ENCODE results near the gene KCNAB3. TPM values are rescaled to one million over a fixed set of nuclear protein-coding genes. Genes with fewer than 3 reads are reported as not detected.

KCNAB3 gene
- total and polyA plus RNA-seq, 9 of the 15 experiments (the other 6 are each of a cell fraction or from before 2014, with no cell fraction given), result 0.03 to 2.5 (median 1.1) TPM

DNA sequence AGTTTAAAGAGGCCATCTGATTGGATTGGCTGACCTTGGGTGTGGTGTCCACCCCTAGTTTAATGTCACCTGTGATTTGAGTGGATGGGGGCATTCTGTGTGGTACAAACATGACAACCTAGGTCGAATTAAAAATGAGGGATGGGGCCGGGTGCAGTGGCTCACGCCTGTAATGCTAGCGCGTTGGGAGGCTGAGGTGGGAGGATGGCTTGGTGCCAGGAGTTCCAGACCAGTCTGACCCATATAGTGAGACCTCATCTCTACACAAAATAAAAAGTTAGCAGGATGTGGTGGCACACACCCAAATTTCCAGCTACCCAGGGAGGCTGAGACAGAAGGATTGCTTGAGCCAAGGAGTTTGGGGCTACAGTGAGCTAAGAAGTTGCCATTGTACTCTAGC lies 16.8 kb upstream of the KCNAB3 start:
- ChIA-PET CTCF (ENCODE audit: low intra/inter-chr PET ratio) (no interaction called here), POLR2A (interaction anchor here (1.4 kb wide), 1 partner anchor 10 kb away, joined by 3 read pairs; no protein-coding TSS in a partner anchor)
- FAIRE-seq (no peak), DNase-seq (ENCODE audit: extremely low read depth in 1 of 4, low spot score in 3 of 4) (no peak), ATAC-seq (no peak)
- Histone ChIP-seq H3K4me3 (no peak overlapping the region), H3K9me1 (ENCODE audit: control insufficient read depth, insufficient read depth, low read length) (no peaks in the 10 kb centered on the region), H3K36me3 (ENCODE audit: control insufficient read depth, insufficient read depth, low read length) (peaks cover 55% of the 10 kb centered on the region), H3K27ac (ENCODE audit: extremely low read depth, low read depth, low read length) (no peak overlapping the region), H3K27me3 (ENCODE audit: control insufficient read depth in 2 of 2, insufficient read depth in 2 of 2, low read length in 2 of 2) (no peaks in the 10 kb centered on the region), H3K4me2 (ENCODE audit: insufficient read depth, low read length) (no peak overlapping the region), H3K9me3 (replicated peaks; ENCODE audit: control insufficient read depth, insufficient read depth, low read depth, low read length) (no peaks in the 10 kb centered on the region), H3K79me2 (ENCODE audit: control insufficient read depth, insufficient read depth, low read length) (no peaks in the 10 kb centered on the region), H3K4me1 (replicated peaks in 1 of 2; ENCODE audit: control insufficient read depth in 2 of 2, insufficient read depth in 2 of 2, low read length in 2 of 2) (no peaks in the 10 kb centered on the region), H2AFZ (ENCODE audit: low read depth, low read length) (no peak overlapping the region), H3K9ac (ENCODE audit: insufficient read depth in 1 of 2, low read depth in 2 of 2, low read length in 2 of 2) (no peak overlapping the region), H4K20me1 (replicated peaks; ENCODE audit: control insufficient read depth, insufficient read depth, low read length) (no peaks in the 10 kb centered on the region)
- in situ Hi-C loops (cut with MboI), result no loop called here
- WGBS (ENCODE audit: insufficient coverage, low coverage, missing lambda C conversion rate), result 54% methylated on average over 2 of the region's 5 CpGs
- no TSS peak for BruUV-seq (replicated peaks)
- intact Hi-C loops (cut with micrococcal nuclease), result no loop called here
- TF ChIP-seq CAMTA2 (CRISPR knock-in tag; conservative IDR thresholded peaks at IDR 0.05) (no peak), ZNF668 (CRISPR knock-in tag; IDR thresholded peaks at IDR 0.05) (no peak), NUFIP1 (IDR thresholded peaks at IDR 0.05; ENCODE audit: partially characterized antibody) (no peak), NFRKB (IDR thresholded peaks at IDR 0.05; ENCODE audit: low read depth) (no peak), TAF7 (tag; IDR thresholded peaks at IDR 0.05) (no peak), ZNF431 (CRISPR knock-in tag; IDR thresholded peaks at IDR 0.05) (no peak)
- TF ChIP-seq, protein P1, sequence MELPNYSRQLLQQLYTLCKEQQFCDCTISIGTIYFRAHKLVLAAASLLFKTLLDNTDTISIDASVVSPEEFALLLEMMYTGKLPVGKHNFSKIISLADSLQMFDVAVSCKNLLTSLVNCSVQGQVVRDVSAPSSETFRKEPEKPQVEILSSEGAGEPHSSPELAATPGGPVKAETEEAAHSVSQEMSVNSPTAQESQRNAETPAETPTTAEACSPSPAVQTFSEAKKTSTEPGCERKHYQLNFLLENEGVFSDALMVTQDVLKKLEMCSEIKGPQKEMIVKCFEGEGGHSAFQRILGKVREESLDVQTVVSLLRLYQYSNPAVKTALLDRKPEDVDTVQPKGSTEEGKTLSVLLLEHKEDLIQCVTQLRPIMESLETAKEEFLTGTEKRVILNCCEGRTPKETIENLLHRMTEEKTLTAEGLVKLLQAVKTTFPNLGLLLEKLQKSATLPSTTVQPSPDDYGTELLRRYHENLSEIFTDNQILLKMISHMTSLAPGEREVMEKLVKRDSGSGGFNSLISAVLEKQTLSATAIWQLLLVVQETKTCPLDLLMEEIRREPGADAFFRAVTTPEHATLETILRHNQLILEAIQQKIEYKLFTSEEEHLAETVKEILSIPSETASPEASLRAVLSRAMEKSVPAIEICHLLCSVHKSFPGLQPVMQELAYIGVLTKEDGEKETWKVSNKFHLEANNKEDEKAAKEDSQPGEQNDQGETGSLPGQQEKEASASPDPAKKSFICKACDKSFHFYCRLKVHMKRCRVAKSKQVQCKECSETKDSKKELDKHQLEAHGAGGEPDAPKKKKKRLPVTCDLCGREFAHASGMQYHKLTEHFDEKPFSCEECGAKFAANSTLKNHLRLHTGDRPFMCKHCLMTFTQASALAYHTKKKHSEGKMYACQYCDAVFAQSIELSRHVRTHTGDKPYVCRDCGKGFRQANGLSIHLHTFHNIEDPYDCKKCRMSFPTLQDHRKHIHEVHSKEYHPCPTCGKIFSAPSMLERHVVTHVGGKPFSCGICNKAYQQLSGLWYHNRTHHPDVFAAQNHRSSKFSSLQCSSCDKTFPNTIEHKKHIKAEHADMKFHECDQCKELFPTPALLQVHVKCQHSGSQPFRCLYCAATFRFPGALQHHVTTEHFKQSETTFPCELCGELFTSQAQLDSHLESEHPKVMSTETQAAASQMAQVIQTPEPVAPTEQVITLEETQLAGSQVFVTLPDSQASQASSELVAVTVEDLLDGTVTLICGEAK (IDR thresholded peaks at IDR 0.05), result no peak
- TF ChIP-seq, protein P1 (CRISPR knock-in tag; IDR thresholded peaks at IDR 0.05), result no peak
- TF ChIP-seq, protein P2, sequence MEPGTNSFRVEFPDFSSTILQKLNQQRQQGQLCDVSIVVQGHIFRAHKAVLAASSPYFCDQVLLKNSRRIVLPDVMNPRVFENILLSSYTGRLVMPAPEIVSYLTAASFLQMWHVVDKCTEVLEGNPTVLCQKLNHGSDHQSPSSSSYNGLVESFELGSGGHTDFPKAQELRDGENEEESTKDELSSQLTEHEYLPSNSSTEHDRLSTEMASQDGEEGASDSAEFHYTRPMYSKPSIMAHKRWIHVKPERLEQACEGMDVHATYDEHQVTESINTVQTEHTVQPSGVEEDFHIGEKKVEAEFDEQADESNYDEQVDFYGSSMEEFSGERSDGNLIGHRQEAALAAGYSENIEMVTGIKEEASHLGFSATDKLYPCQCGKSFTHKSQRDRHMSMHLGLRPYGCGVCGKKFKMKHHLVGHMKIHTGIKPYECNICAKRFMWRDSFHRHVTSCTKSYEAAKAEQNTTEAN (CRISPR knock-in tag; IDR thresholded peaks at IDR 0.05), result no peak
- TF ChIP-seq, protein P3, sequence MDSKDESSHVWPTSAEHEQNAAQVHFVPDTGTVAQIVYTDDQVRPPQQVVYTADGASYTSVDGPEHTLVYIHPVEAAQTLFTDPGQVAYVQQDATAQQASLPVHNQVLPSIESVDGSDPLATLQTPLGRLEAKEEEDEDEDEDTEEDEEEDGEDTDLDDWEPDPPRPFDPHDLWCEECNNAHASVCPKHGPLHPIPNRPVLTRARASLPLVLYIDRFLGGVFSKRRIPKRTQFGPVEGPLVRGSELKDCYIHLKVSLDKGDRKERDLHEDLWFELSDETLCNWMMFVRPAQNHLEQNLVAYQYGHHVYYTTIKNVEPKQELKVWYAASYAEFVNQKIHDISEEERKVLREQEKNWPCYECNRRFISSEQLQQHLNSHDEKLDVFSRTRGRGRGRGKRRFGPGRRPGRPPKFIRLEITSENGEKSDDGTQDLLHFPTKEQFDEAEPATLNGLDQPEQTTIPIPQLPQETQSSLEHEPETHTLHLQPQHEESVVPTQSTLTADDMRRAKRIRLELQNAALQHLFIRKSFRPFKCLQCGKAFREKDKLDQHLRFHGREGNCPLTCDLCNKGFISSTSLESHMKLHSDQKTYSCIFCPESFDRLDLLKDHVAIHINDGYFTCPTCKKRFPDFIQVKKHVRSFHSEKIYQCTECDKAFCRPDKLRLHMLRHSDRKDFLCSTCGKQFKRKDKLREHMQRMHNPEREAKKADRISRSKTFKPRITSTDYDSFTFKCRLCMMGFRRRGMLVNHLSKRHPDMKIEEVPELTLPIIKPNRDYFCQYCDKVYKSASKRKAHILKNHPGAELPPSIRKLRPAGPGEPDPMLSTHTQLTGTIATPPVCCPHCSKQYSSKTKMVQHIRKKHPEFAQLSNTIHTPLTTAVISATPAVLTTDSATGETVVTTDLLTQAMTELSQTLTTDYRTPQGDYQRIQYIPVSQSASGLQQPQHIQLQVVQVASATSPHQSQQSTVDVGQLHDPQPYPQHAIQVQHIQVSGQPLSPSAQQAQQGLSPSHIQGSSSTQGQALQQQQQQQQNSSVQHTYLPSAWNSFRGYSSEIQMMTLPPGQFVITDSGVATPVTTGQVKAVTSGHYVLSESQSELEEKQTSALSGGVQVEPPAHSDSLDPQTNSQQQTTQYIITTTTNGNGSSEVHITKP (IDR thresholded peaks at IDR 0.05; ENCODE audit: partially characterized antibody), result no peak

Measured in K562 (cell line).